GM19395 (cell line): ENCODE measurements around the gene OSBPL5.

Experiments
- ATAC-seq: cut with Tn5 transposase; IDR thresholded peaks from one replicate; pipeline ENCODE4 v1.9.1; 2021; ENCODE audit warnings: mild to moderate bottlenecking, moderate library complexity; ENCODE audit not compliant: unreplicated experiment

OSBPL5 gene

GRCh38 chr11:3165152-3165705, at the start of gene OSBPL5:
Gene OSBPL5, minus strand, starts transcription at chr11:3165310. Its CDS starts 36,162 bp downstream, at chr11:3129148.
- no peak for ATAC-seq

- ATAC-seq, result no peak
These were observed 49.2 kb upstream of the OSBPL5 start for GRCh38 chr11:3214420-3214699.

GRCh38 chr11:3213659-3214419, 48.7 kb upstream of the OSBPL5 start:
- ATAC-seq, result no peak

- no peak for ATAC-seq
These were observed 43.2 kb upstream of the OSBPL5 start for GRCh38 chr11:3208272-3208671.

- no peak for ATAC-seq
These were observed 42.5 kb upstream of the OSBPL5 start for GRCh38 chr11:3207526-3208189.

GRCh38 chr11:3206922-3207204, 41.8 kb upstream of the OSBPL5 start:
- ATAC-seq, result no peak

GRCh38 chr11:3206156-3206921, 41.2 kb upstream of the OSBPL5 start:
- ATAC-seq, result no peak

- no peak for ATAC-seq
These were observed 40.4 kb upstream of the OSBPL5 start for GRCh38 chr11:3205261-3206155.

- ATAC-seq, result no peak
These were observed 39.3 kb upstream of the OSBPL5 start for GRCh38 chr11:3204141-3205015.

- no peak for ATAC-seq
These were observed 38.3 kb upstream of the OSBPL5 start for GRCh38 chr11:3203221-3204043.

GRCh38 chr11:3202759-3203158, 37.6 kb upstream of the OSBPL5 start:
- ATAC-seq, result no peak

- ATAC-seq, result no peak
These were observed 37.2 kb upstream of the OSBPL5 start for GRCh38 chr11:3202305-3202704.

GRCh38 chr11:3201677-3202181, 36.6 kb upstream of the OSBPL5 start:
- ATAC-seq, result no peak

- no peak for ATAC-seq
These were observed 36.0 kb upstream of the OSBPL5 start for GRCh38 chr11:3201112-3201581.

GRCh38 chr11:3200388-3201111, 35.4 kb upstream of the OSBPL5 start:
- no peak for ATAC-seq

GRCh38 chr11:3199537-3200295, 34.6 kb upstream of the OSBPL5 start:
- ATAC-seq, result no peak

GRCh38 chr11:3198815-3199214, 33.7 kb upstream of the OSBPL5 start:
- ATAC-seq, result no peak
